AG04450 (cell line): ENCODE data around the gene TRIM77. TPM values are rescaled to one million over a fixed set of nuclear protein-coding genes. Genes with fewer than 3 reads are reported as not detected.
"Not testable (repeated sequence)": the region's sequence is repeated elsewhere in the genome, so short reads cannot be mapped to it uniquely, and the experiment has no call there.

Source experiments
- CTCF ChIA-PET: fragments of 300-600, 350-600 bp; formaldehyde crosslinking; extraction: SDS; loops from one replicate; lab custom pipeline; 2022; ENCODE audit warnings: antibody characterized with exemption, inconsistent platforms; lab: Charles Lee
- POLR2A ChIA-PET: fragments of 350-600 bp; formaldehyde crosslinking; extraction: SDS; loops from one replicate; lab custom pipeline; 2021; ENCODE audit warnings: antibody characterized with exemption, inconsistent platforms; lab: Yijun Ruan, JAX
- DNase-seq: peaks from one replicate; pipeline ENCODE4 v3.0.0-alpha.2; 2011; ENCODE audit warnings: low read depth, low spot score
- H3K27ac ChIP-seq: one replicate; pipeline ENCODE4 v1.5.1; 2012; ENCODE audit warnings: low read depth, low read length, control low read depth
- H3K27me3 ChIP-seq: one replicate; pipeline ENCODE4 v1.6.0; 2012; ENCODE audit warnings: low read length; ENCODE audit not compliant: control insufficient read depth, insufficient read depth
- H3K4me3 ChIP-seq: 2 replicates; pipeline ENCODE4 v1.5.1; 2011; ENCODE audit warnings: mild to moderate bottlenecking, low read depth, low read length, control low read depth
- H3K9me3 ChIP-seq: 2 replicates; pipeline ENCODE4 v1.5.1; 2012; ENCODE audit warnings: low read length; ENCODE audit not compliant: control insufficient read depth, insufficient read depth
- polyA minus RNA-seq: library from RNA; depleted of rRNA, polyadenylated mRNA; stranded (reverse); fragments of >200 nt; gene quantifications from 2 replicates; pipeline ENCODE4 v1.2.3, GENCODE V29; 2011; rRNA and poly(A)+ RNA removed
- polyA plus RNA-seq: library from polyadenylated mRNA; depleted of rRNA; stranded (reverse); fragments of >200 nt; gene quantifications from 2 replicates; pipeline ENCODE4 v1.2.3, GENCODE V29; 2011; rRNA removed
- TF ChIP-seq, protein P1 (sequence below): IDR thresholded peaks from 2 replicates; pipeline ENCODE4 v1.5.1; 2011; ENCODE audit warnings: low read depth, low read length, control low read depth, inconsistent platforms

Gene TRIM77, protein sequence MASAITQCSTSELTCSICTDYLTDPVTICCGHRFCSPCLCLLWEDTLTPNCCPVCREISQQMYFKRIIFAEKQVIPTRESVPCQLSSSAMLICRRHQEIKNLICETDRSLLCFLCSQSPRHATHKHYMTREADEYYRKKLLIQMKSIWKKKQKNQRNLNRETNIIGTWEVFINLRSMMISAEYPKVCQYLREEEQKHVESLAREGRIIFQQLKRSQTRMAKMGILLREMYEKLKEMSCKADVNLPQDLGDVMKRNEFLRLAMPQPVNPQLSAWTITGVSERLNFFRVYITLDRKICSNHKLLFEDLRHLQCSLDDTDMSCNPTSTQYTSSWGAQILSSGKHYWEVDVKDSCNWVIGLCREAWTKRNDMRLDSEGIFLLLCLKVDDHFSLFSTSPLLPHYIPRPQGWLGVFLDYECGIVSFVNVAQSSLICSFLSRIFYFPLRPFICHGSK
- not detected in 2 replicates for polyA plus RNA-seq
- not detected in 2 replicates for polyA minus RNA-seq

DNA sequence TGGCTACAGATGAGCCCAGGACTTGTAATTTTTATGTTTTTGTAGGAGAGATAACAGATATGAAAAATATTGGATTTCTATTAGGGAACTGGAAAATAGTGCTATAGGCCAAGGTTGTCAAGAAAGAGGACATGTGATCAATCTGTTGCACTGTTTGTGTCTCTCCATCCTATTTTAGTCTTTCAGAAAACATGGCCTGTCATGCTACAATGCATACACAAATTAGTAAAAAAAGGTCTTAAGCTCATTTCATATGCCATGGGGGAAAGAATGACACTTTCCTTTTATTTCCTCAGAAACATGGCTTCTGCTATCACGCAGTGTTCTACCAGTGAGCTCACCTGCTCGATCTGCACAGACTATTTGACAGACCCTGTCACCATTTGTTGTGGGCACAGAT, at the start of gene TRIM77:
Gene TRIM77, plus strand, starts transcription at position 301 of the 400 bp plus-strand sequence. Its CDS starts 0 bp downstream, at position 301.
- DNase-seq, H3K27me3 ChIP-seq, H3K9me3 ChIP-seq, H3K4me3 ChIP-seq, POLR2A ChIA-PET, H3K27ac ChIP-seq: not testable (repeated sequence)
- CTCF ChIA-PET = interaction anchor here (0.5 kb wide), 1 partner anchor 45 kb away, joined by 7 read pairs; no protein-coding TSS in a partner anchor

DNA sequence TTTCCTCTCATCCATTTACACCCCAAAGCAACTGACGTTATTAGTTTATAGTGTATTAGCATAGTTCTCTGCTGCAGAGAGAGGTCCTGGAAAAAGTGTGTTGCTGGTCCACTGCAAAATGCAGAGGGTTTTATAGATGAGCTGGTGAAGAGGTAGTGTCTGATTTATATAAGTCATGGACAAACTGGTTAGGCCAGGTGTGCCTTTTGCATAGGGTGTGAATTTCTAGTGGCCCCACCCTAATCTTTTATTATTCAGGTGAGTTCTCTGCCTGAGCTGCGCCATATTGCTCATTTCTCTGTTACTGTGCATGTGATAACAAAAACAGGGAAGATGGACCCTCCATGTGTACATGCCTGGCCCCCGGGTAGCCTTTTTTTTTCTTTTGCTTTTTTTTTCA, 43.1 kb upstream of the TRIM77 start:
- POLR2A ChIA-PET = no interaction called here
- no peaks in the 10 kb centered on the region for H3K9me3 ChIP-seq
- CTCF ChIA-PET = no interaction called here

DNA sequence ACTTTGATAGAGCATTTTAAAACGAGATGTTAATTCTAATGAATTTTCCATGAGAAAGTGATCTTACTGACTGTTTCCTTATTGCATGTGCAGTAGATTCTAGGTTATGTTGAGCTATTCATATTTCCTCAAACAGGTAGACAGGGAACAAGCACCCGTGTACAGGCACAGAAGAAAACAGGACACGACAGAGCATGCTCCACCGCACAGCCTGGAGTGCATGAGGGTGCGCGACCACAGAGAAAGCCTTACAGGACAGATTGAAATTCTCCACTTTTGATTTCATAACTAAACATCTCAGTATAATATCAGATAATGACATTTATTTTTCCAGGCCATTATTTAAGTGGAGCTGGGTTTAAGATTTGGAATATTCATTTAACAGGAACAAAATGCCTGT, 41.9 kb upstream of the TRIM77 start:
- H3K4me3 ChIP-seq, CTCF ChIA-PET, H3K9me3 ChIP-seq, DNase-seq, H3K27ac ChIP-seq, POLR2A ChIA-PET, H3K27me3 ChIP-seq: not testable (repeated sequence)

More for the DNA sequence above, 43.1 kb upstream of the TRIM77 start:
- TF ChIP-seq, protein P1, sequence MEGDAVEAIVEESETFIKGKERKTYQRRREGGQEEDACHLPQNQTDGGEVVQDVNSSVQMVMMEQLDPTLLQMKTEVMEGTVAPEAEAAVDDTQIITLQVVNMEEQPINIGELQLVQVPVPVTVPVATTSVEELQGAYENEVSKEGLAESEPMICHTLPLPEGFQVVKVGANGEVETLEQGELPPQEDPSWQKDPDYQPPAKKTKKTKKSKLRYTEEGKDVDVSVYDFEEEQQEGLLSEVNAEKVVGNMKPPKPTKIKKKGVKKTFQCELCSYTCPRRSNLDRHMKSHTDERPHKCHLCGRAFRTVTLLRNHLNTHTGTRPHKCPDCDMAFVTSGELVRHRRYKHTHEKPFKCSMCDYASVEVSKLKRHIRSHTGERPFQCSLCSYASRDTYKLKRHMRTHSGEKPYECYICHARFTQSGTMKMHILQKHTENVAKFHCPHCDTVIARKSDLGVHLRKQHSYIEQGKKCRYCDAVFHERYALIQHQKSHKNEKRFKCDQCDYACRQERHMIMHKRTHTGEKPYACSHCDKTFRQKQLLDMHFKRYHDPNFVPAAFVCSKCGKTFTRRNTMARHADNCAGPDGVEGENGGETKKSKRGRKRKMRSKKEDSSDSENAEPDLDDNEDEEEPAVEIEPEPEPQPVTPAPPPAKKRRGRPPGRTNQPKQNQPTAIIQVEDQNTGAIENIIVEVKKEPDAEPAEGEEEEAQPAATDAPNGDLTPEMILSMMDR = no peak
- no peaks in the 10 kb centered on the region for H3K27me3 ChIP-seq
- H3K4me3 ChIP-seq = no peak overlapping the region
- H3K27ac ChIP-seq = no peak overlapping the region
- DNase-seq = no peak

DNA sequence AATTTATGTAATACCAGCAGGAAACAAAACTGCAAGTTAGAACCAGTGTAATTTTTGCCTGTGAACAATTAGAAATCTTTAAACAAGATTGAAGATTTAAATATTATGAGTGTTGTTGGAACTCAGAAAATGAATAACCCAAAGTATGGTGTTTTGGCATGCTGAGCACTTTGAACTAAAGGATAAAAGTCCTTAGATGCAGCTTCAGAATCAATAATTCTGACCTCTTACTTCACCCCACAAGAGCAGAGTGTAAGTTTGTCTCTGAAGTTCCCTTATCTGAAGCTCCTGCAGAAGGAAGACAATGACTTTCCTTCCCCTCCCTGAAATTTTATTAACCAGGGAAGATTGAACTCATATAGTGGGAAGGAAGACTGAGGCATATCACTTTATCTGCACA, 40.5 kb upstream of the TRIM77 start:
- DNase-seq, H3K27ac ChIP-seq, CTCF ChIA-PET, H3K4me3 ChIP-seq, POLR2A ChIA-PET, H3K27me3 ChIP-seq, H3K9me3 ChIP-seq: not testable (repeated sequence)

DNA sequence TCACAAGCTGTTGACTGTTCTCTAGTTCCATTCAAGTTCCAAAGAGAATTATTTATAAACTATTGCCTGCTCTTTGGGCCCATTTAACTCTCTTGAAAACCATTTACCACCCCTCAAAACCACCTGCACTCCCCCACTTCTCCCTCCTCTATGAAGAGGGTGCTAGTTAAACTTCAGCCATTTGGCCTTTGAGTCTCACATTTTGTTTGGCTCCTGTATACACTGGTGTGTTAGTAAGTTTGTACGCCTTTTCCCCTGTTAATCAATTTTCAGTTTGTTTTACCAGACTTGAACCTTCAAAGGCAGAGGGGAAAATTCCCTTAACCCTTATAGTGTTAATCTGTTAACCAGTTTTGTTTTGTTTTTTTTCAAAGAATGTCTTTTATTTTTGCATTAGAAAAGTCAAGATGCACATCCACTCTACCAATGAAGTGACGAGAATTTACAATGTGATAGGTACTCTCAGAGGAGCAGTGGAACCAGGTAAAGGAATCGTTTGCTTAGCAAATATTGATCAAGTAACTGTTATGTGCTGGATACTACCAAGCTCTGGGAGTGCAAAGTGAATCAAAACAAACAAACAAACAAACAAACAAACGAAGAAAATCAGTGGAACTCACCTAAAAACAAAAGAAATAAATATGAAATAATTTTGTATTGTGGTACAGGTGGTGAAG, 40.0 kb upstream of the TRIM77 start:
- H3K27ac ChIP-seq, H3K9me3 ChIP-seq, CTCF ChIA-PET, H3K27me3 ChIP-seq, H3K4me3 ChIP-seq, POLR2A ChIA-PET, DNase-seq: not testable (repeated sequence)

DNA sequence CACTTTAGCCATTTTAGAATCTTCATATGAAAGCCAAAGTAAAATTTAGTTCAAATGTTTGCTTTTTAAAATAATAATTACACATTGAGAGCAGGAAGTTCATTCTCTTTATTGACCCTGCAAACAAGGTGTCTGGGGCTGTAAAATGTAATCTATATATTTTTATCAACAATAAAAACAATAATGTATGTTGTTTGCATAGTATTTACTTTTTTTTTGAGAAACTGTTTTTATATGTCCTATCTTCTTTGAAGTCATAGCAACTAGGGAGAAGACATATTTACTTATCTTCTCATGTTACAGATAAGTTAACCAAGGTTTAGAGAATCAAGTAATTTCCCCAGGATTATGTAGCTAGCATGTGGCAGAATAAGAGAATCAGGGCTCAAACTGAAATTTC, 37.6 kb upstream of the TRIM77 start:
- H3K27me3 ChIP-seq, H3K4me3 ChIP-seq, CTCF ChIA-PET, DNase-seq, POLR2A ChIA-PET, H3K27ac ChIP-seq, H3K9me3 ChIP-seq: not testable (repeated sequence)

DNA sequence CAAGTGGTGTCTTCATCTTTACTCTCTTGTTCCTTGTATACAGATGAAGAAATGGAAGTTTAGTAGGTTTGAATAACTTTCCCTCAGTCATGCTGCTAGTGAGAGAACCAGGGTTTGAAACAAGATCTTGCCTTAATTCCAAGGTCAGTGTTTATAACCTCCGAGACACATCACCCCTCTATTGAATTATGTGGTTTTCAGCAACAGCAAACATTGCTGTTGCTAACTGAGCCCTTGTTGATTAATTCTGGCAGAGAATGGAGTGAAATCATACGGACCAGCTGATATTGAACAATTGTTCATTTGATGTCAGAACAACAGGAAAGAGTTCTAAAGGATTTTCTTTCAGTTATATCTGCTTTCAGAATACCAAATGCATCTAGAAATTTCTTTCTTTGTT, 36.7 kb upstream of the TRIM77 start:
- H3K9me3 ChIP-seq, DNase-seq, H3K4me3 ChIP-seq, POLR2A ChIA-PET, H3K27ac ChIP-seq, H3K27me3 ChIP-seq, CTCF ChIA-PET: not testable (repeated sequence)
